ENCODE results near the gene PPM1H. TPM values are rescaled to one million over a fixed set of nuclear protein-coding genes. Genes with fewer than 3 reads are reported as not detected.
"Not testable (repeated sequence)": the region's sequence is repeated elsewhere in the genome, so short reads cannot be mapped to it uniquely, and the experiment has no call there.

The PPM1H gene
- total RNA-seq, 3 donors from 2014 or later (not counting 1 experiment from before 2014, with no cell fraction given): 0.18 to 2.1 (median 0.40) TPM

GRCh38 chr12:62813031-62813829, 121.7 kb downstream of the PPM1H start:
- TF ChIP-seq CTCF (IDR thresholded peaks at IDR 0.05): peak; percentile 34
- no peak overlapping the region for H3K4me3 ChIP-seq (ENCODE audit: low read length)
- peak in 2 of 3 donors; percentile 64 for ATAC-seq
- peaks cover 8 to 20% of the 10 kb centered on the region in 2 donors for H3K27me3 Mint-ChIP-seq (ENCODE audit: low read depth in 2 of 2)
- H3K27ac ChIP-seq (ENCODE audit: low read length): no peak overlapping the region
- intact Hi-C loops (cut with micrococcal nuclease): no loop called here
- H3K27me3 ChIP-seq (ENCODE audit: control insufficient read depth, insufficient read depth, low read length): no peaks in the 10 kb centered on the region
- DNase-seq: peak in 1 of 2 donors; percentile 61
- WGBS (ENCODE audit: insufficient coverage): 12% methylated on average over 13 of the region's 18 CpGs
- peaks cover 10% of the 10 kb centered on the region in 2 donors for H3K4me1 Mint-ChIP-seq
- no peaks in the 10 kb centered on the region for H3K36me3 Mint-ChIP-seq
- peaks cover 5% of the 10 kb centered on the region for H3K4me1 ChIP-seq (ENCODE audit: control insufficient read depth, insufficient read depth, low read length)
- H3K9me3 ChIP-seq (ENCODE audit: control insufficient read depth, insufficient read depth, low read length): no peaks in the 10 kb centered on the region
- H3K36me3 ChIP-seq (ENCODE audit: control insufficient read depth, insufficient read depth, low read length): no peaks in the 10 kb centered on the region
- H3K9me3 Mint-ChIP-seq: no peaks in the 10 kb centered on the region
- peak overlapping the region; percentile 25 for H3K4me3 Mint-ChIP-seq
- H3K27ac Mint-ChIP-seq: no peak overlapping the region

- ATAC-seq; H3K36me3 ChIP-seq (ENCODE audit: control insufficient read depth, insufficient read depth, low read length); H3K4me3 ChIP-seq (ENCODE audit: low read length); H3K36me3 Mint-ChIP-seq; H3K27ac ChIP-seq (ENCODE audit: low read length); H3K4me1 ChIP-seq (ENCODE audit: control insufficient read depth, insufficient read depth, low read length); H3K4me3 Mint-ChIP-seq; H3K27me3 ChIP-seq (ENCODE audit: control insufficient read depth, insufficient read depth, low read length); intact Hi-C loops (cut with micrococcal nuclease); H3K27ac Mint-ChIP-seq; H3K9me3 Mint-ChIP-seq; H3K9me3 ChIP-seq (ENCODE audit: control insufficient read depth, insufficient read depth, low read length); DNase-seq: not testable (repeated sequence)
- 43% methylated on average over 1 of the region's 4 CpGs for WGBS (ENCODE audit: insufficient coverage)
- Mint-ChIP-seq H3K27me3 (ENCODE audit: low read depth in 2 of 2) (peaks cover 0 to 23% of the 10 kb centered on the region in 2 donors), H3K4me1 (peaks cover 10% of the 10 kb centered on the region in 2 donors)
Measured at GRCh38 chr12:62811481-62811880, 123.5 kb downstream of the PPM1H start.

GRCh38 chr12:62808166-62808879, 126.6 kb downstream of the PPM1H start:
- Histone ChIP-seq H3K4me3 (ENCODE audit: low read length) (no peak overlapping the region), H3K27ac (ENCODE audit: low read length) (no peak overlapping the region), H3K36me3 (ENCODE audit: control insufficient read depth, insufficient read depth, low read length) (no peaks in the 10 kb centered on the region), H3K4me1 (ENCODE audit: control insufficient read depth, insufficient read depth, low read length) (peaks cover 5% of the 10 kb centered on the region), H3K27me3 (ENCODE audit: control insufficient read depth, insufficient read depth, low read length) (no peaks in the 10 kb centered on the region), H3K9me3 (ENCODE audit: control insufficient read depth, insufficient read depth, low read length) (no peaks in the 10 kb centered on the region)
- no peaks in the 10 kb centered on the region for H3K36me3 Mint-ChIP-seq
- intact Hi-C loops (cut with micrococcal nuclease): no loop called here
- H3K4me3 Mint-ChIP-seq: no peak overlapping the region
- peaks cover 7 to 8% of the 10 kb centered on the region in 2 donors for H3K4me1 Mint-ChIP-seq
- no peak overlapping the region for H3K27ac Mint-ChIP-seq
- H3K27me3 Mint-ChIP-seq (ENCODE audit: low read depth in 2 of 2): peaks cover 0 to 18% of the 10 kb centered on the region in 2 donors
- ATAC-seq: no peak
- WGBS (ENCODE audit: insufficient coverage): 40% methylated on average over 3 of the region's 4 CpGs
- no peak for TF ChIP-seq CTCF (IDR thresholded peaks at IDR 0.05)
- DNase-seq: no peak
- H3K9me3 Mint-ChIP-seq: no peaks in the 10 kb centered on the region

GRCh38 chr12:62806893-62807292, 128.1 kb downstream of the PPM1H start:
- ATAC-seq: no peak
- TF ChIP-seq CTCF (IDR thresholded peaks at IDR 0.05): no peak

More at GRCh38 chr12:62806893-62807292, 128.1 kb downstream of the PPM1H start:
- H3K9me3 ChIP-seq (ENCODE audit: control insufficient read depth, insufficient read depth, low read length): no peaks in the 10 kb centered on the region
- no peaks in the 10 kb centered on the region for H3K27me3 ChIP-seq (ENCODE audit: control insufficient read depth, insufficient read depth, low read length)
- no peak overlapping the region for H3K4me3 ChIP-seq (ENCODE audit: low read length)
- no peak overlapping the region for H3K27ac Mint-ChIP-seq
- no peaks in the 10 kb centered on the region for H3K36me3 Mint-ChIP-seq
- H3K27ac ChIP-seq (ENCODE audit: low read length): no peak overlapping the region
- no peaks in the 10 kb centered on the region for H3K36me3 ChIP-seq (ENCODE audit: control insufficient read depth, insufficient read depth, low read length)
- no peak overlapping the region for H3K4me3 Mint-ChIP-seq
- DNase-seq: no peak
- no peaks in the 10 kb centered on the region for H3K4me1 ChIP-seq (ENCODE audit: control insufficient read depth, insufficient read depth, low read length)
- no peaks in the 10 kb centered on the region for H3K4me1 Mint-ChIP-seq
- intact Hi-C loops (cut with micrococcal nuclease): no loop called here
- WGBS (ENCODE audit: insufficient coverage): 97% methylated on average over 2 of the region's 2 CpGs
- H3K9me3 Mint-ChIP-seq: no peaks in the 10 kb centered on the region
- H3K27me3 Mint-ChIP-seq (ENCODE audit: low read depth in 2 of 2): peaks cover 0 to 14% of the 10 kb centered on the region in 2 donors
